ENCODE measurements around the gene RFX7. TPM values are rescaled to one million over a fixed set of nuclear protein-coding genes. Genes with fewer than 3 reads are reported as not detected.

RFX7 gene
- total and polyA plus RNA-seq, 2 of the 8 experiments (the other 6 are each of a cell fraction or from before 2014, with no cell fraction given) = 10.4 to 40.9 TPM

DNA sequence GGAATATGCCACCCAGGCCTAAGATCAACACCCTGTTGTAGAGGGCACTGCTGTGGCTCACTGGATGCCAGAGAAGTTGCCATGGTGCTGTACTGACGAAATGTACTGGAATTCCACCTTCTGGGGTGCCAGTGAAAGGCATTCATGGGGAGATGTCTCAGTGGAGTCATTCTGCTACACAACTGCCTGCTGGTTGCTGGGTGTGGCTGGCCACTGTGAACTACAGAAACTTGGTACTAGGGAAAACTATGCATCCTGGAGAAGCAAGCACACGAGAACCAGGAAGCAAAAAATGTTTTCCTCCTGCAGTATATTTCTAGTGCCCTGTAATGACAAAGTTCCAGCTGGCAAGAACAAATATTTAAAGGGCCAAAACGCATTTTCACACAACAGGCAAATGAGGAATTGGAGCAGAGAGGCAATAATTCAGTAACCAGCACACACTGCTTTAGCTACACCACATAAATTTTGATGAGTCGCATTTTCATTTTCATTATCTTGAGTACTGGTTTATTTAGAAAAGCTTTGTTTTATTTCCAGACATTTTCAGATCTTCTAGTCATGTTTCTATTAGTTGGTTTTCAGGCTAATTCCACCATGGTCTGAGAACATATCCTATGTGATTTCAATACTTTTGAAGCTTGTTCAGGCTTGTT is 18.3 kb upstream of the RFX7 start:
- Histone ChIP-seq H3K4ac (replicated peaks; ENCODE audit: insufficient read length, low read depth, low read length) (no peak overlapping the region), H4K20me1 (replicated peaks in 1 of 2; ENCODE audit: control insufficient read depth in 1 of 2, insufficient read depth in 2 of 2, low read length in 2 of 2) (no peaks in the 10 kb centered on the region), H2BK12ac (ENCODE audit: low read depth, low read length) (no peak overlapping the region), H3K27me3 (replicated peaks in 1 of 4; ENCODE audit: control insufficient read depth in 3 of 4, extremely low read depth in 1 of 4, insufficient read depth in 3 of 4, low read length in 3 of 4) (no peaks in the 10 kb centered on the region), H3K9ac (replicated peaks in 1 of 4; ENCODE audit: extremely low read depth in 1 of 4, low read depth in 3 of 4, low read length in 3 of 4) (no peak overlapping the region), H3K36me3 (ENCODE audit: control insufficient read depth in 2 of 4, insufficient read depth in 4 of 4, low read length in 3 of 4) (no peaks in the 10 kb centered on the region), H2AK5ac (ENCODE audit: low read depth, low read length) (no peak overlapping the region), H2BK5ac (ENCODE audit: low read depth, low read length) (no peak overlapping the region), H3K9me3 (ENCODE audit: insufficient read depth in 2 of 2, low read depth in 1 of 2, low read length in 1 of 2) (no peaks in the 10 kb centered on the region), H3K79me2 (ENCODE audit: control insufficient read depth in 1 of 2, insufficient read depth in 2 of 2, low read length in 2 of 2) (no peaks in the 10 kb centered on the region), H2BK120ac (replicated peaks; ENCODE audit: low read depth, low read length) (no peak overlapping the region), H3K56ac (replicated peaks; ENCODE audit: insufficient read length, low read depth, low read length) (no peak overlapping the region), H4K8ac (ENCODE audit: extremely low read depth, insufficient read depth, low read length) (no peak overlapping the region), H3K27ac (ENCODE audit: low read depth, low read length) (no peak overlapping the region), H3K79me1 (ENCODE audit: low read depth, low read length) (no peaks in the 10 kb centered on the region), H3K18ac (ENCODE audit: extremely low read depth, low read length) (no peak overlapping the region), H2BK15ac (ENCODE audit: low read length) (no peak overlapping the region), H3K4me2 (ENCODE audit: insufficient read depth in 1 of 2, low read depth in 2 of 2, low read length in 2 of 2) (no peak overlapping the region), H3K4me1 (replicated peaks in 1 of 4; ENCODE audit: control insufficient read depth in 3 of 4, insufficient read depth in 4 of 4, low read length in 3 of 4) (no peaks in the 10 kb centered on the region), H3K23ac (ENCODE audit: insufficient read length) (no peak overlapping the region), H3K23me2 (ENCODE audit: low read depth, low read length) (no peaks in the 10 kb centered on the region), H4K5ac (ENCODE audit: insufficient read length, low read depth, low read length) (no peak overlapping the region), H2BK20ac (ENCODE audit: low read length) (no peak overlapping the region), H3K14ac (ENCODE audit: insufficient read length) (no peak overlapping the region), H4K91ac (replicated peaks; ENCODE audit: insufficient read length, low read length) (no peak overlapping the region), H2AFZ (ENCODE audit: low read length) (0 out of 2 replicates have a peak overlapping the region, but pooled peaks have one; percentile 1), H3K4me3 (ENCODE audit: extremely low read depth in 1 of 4, insufficient read depth in 2 of 4, low read depth in 3 of 4, low read length in 4 of 4) (no peak overlapping the region)
- TF ChIP-seq, protein P1, sequence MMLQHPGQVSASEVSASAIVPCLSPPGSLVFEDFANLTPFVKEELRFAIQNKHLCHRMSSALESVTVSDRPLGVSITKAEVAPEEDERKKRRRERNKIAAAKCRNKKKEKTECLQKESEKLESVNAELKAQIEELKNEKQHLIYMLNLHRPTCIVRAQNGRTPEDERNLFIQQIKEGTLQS (IDR thresholded peaks at IDR 0.05; ENCODE audit: insufficient read depth, low read depth, low read length) = no peak
- TF ChIP-seq CBX8 (IDR thresholded peaks at IDR 0.05; ENCODE audit: borderline replicate concordance, low read depth, low read length) (no peak), KDM5A (IDR thresholded peaks at IDR 0.05; ENCODE audit: low read length) (no peak), TAF1 (IDR thresholded peaks at IDR 0.05; ENCODE audit: low read depth, low read length) (no peak), TEAD4 (IDR thresholded peaks at IDR 0.05; ENCODE audit: low read depth, low read length) (0 out of 2 replicates have a peak, but pooled peaks have one; percentile 13)
- 84% methylated on average over 4 of the region's 4 CpGs; no CpG with 5 or more reads in 1 of the 2 experiments for WGBS, 2 experiments (ENCODE audit: extremely low coverage in 1 of 2, insufficient coverage in 1 of 2, insufficient read length in 1 of 2, insufficient replicate concordance in 2 of 2, low coverage in 1 of 2, low lambda C conversion rate in 2 of 2, missing lambda C conversion rate in 1 of 2)
- FAIRE-seq (no peak), DNase-seq (ENCODE audit: low read depth in 1 of 2, low spot score in 2 of 2) (no peak)
- ChIA-PET POLR2A (ENCODE audit: partially characterized antibody) (interaction anchor here (1.4 kb wide), 1 partner anchor 16 kb away, joined by 4 read pairs; no protein-coding TSS in a partner anchor), CTCF (ENCODE audit: partially characterized antibody) (interaction anchor here (0.6 to 1.4 kb wide), 6 partner anchors 9 to 488 kb away, joined by 3 to 4 read pairs (median 3); no protein-coding TSS in a partner anchor)

Data from H1 (cell line).